HCT116 (cell line): ENCODE measurements around the gene FOXP1. TPM values are rescaled to one million over a fixed set of nuclear protein-coding genes. Genes with fewer than 3 reads are reported as not detected.

Experiments
- ATAC-seq: fragments of 200-7000 bp; cut with Tn5 transposase; 2 replicates; pipeline ENCODE4 v1.9.1; 2020; ENCODE audit warnings: mild to moderate bottlenecking, moderate library complexity
- BruUV-seq: library from RNA; stranded (reverse); fragments of 400-500 nt; replicated peaks from 2 replicates; lab custom pipeline; 2021; lab: Mats Ljungman, UMichigan
- CTCF ChIA-PET: fragments of 300-600 bp; sonication (Branson Sonifier 250); formaldehyde crosslinking; loops from one replicate; lab custom pipeline; 2021; ENCODE audit warnings: antibody characterized with exemption; lab: Charles Lee
- POLR2A ChIA-PET: fragments of 300-600, 350-600 bp; sonication (Branson Sonifier 250); formaldehyde crosslinking; loops from one replicate; lab custom pipeline; 2021; ENCODE audit warnings: antibody characterized with exemption; lab: Charles Lee
- RAD21 ChIA-PET, 2 experiments: fragments of 300-600 bp; sonication (Branson Sonifier 250); formaldehyde crosslinking; loops; one replicate each; lab custom pipeline; 2023; ENCODE audit warnings: low total read pairs in 2 of 2; ENCODE audit not compliant: uncharacterized antibody in 2 of 2, unreplicated experiment in 2 of 2, low non-redundant PET in 1 of 2; lab: Charles Lee
- DNase-seq: peaks from one replicate; pipeline ENCODE4 v3.0.0-alpha.2; 2010; ENCODE audit warnings: low read depth, low spot score
- H2AFZ ChIP-seq: fragments of 200-600 bp; shearing (Covaris generic), sonication (generic); 2 replicates; pipeline ENCODE4 v1.6.1; 2017; ENCODE audit warnings: low read depth, mixed run types, mixed read lengths, antibody characterized with exemption, low read length; ENCODE audit not compliant: poor library complexity, severe bottlenecking
- H3K27ac ChIP-seq: 2 replicates; pipeline ENCODE4 v1.5.1; 2012; ENCODE audit warnings: low read depth, low read length
- H3K27me3 ChIP-seq: fragments of 200-600 bp; sonication (generic); 2 replicates; pipeline ENCODE4 v1.6.1; 2016; ENCODE audit warnings: mixed run types, low read length, mixed read lengths; ENCODE audit not compliant: insufficient read depth
- H3K36me3 ChIP-seq, 2 experiments: fragments of 200-500 bp in 1 of 2; fragments of 200-600 bp in 1 of 2; sonication (Bioruptor generic) in 1 of 2; sonication (generic) in 1 of 2; 2 replicates each; pipeline versions ENCODE4 v1.5.1 to v1.6.1; 2014 to 2016; ENCODE audit warnings: low read length in 2 of 2, inconsistent platforms in 1 of 2, mixed read lengths in 1 of 2, mixed run types in 1 of 2; ENCODE audit not compliant: insufficient read depth in 2 of 2, control insufficient read depth in 1 of 2
- H3K4me1 ChIP-seq, 2 experiments: fragments of 200-600 bp in 1 of 2; sonication (generic) in 1 of 2; 2 replicates each; pipeline versions ENCODE4 v1.5.1 to v1.6.1; 2012 to 2017; ENCODE audit warnings: low read length in 2 of 2, inconsistent platforms in 1 of 2, mild to moderate bottlenecking in 1 of 2, mixed read lengths in 1 of 2, mixed run types in 1 of 2, moderate library complexity in 1 of 2; ENCODE audit not compliant: insufficient read depth in 2 of 2, control insufficient read depth in 1 of 2
- H3K4me2 ChIP-seq: fragments of 200-600 bp; sonication (generic); 2 replicates; pipeline ENCODE4 v1.6.1; 2017; ENCODE audit warnings: mixed run types, low read length, mixed read lengths
- H3K4me3 ChIP-seq, 2 experiments: fragments of 200-600 bp in 1 of 2; sonication (generic) in 1 of 2; replicated peaks in 1 of 2; 2 replicates each; pipeline ENCODE4 v1.5.1; 2011 to 2016; ENCODE audit warnings: low read length in 2 of 2, control low read depth in 1 of 2, low read depth in 1 of 2, mild to moderate bottlenecking in 1 of 2, mixed read lengths in 1 of 2, mixed run types in 1 of 2
- H3K79me2 ChIP-seq: fragments of 200-600 bp; sonication (generic); 2 replicates; pipeline ENCODE4 v1.6.1; 2017; ENCODE audit warnings: mild to moderate bottlenecking, mixed run types, low read length, moderate library complexity, mixed read lengths; ENCODE audit not compliant: insufficient read depth
- H3K9ac ChIP-seq: fragments of 200-600 bp; sonication (generic); 2 replicates; pipeline ENCODE4 v1.6.1; 2016; ENCODE audit warnings: low read length, mixed read lengths
- H3K9me2 ChIP-seq: fragments of 200-600 bp; sonication (generic), shearing (Covaris generic); 2 replicates; pipeline ENCODE4 v1.6.1; 2017; ENCODE audit warnings: mixed run types, mild to moderate bottlenecking, moderate library complexity; ENCODE audit not compliant: insufficient read depth
- H3K9me3 ChIP-seq, 2 experiments: fragments of 200-500 bp in 1 of 2; fragments of 200-600 bp in 1 of 2; sonication (Bioruptor generic) in 1 of 2; sonication (generic) in 1 of 2; 2 replicates each; pipeline ENCODE4 v1.6.1; 2014 to 2017; ENCODE audit warnings: low read length in 2 of 2, mixed read lengths in 2 of 2, inconsistent platforms in 1 of 2, low read depth in 1 of 2, mild to moderate bottlenecking in 1 of 2, mixed run types in 1 of 2, moderate library complexity in 1 of 2; ENCODE audit not compliant: control insufficient read depth in 1 of 2, insufficient read depth in 1 of 2
- H4K20me1 ChIP-seq: fragments of 200-600 bp; sonication (generic), shearing (Covaris generic); 2 replicates; pipeline ENCODE4 v1.6.1; 2017; ENCODE audit warnings: mixed run types, mild to moderate bottlenecking, moderate library complexity; ENCODE audit not compliant: insufficient read depth
- CBX3 ChIP-seq: IDR thresholded peaks from 2 replicates; pipeline ENCODE4 v1.6.1; 2012; ENCODE audit warnings: low read depth
- EGR1 ChIP-seq: IDR thresholded peaks from 2 replicates; pipeline ENCODE4 v1.6.1; 2012; ENCODE audit warnings: low read depth
- EZH2phosphoT487 ChIP-seq: fragments of 200-600 bp; IDR thresholded peaks from 2 replicates; pipeline ENCODE4 v1.6.1; 2018; ENCODE audit warnings: antibody characterized with exemption, borderline replicate concordance
- FOSL1 ChIP-seq: IDR thresholded peaks from 2 replicates; pipeline ENCODE4 v1.6.1; 2012; ENCODE audit warnings: low read depth
- POLR2AphosphoS5 ChIP-seq: IDR thresholded peaks from 2 replicates; pipeline ENCODE4 v1.6.1; 2011; ENCODE audit warnings: mild to moderate bottlenecking, low read depth, low read length, moderate library complexity
- SIN3A ChIP-seq: IDR thresholded peaks from 2 replicates; pipeline ENCODE4 v1.6.1; 2012; ENCODE audit warnings: low read depth
- SP1 ChIP-seq: IDR thresholded peaks from 2 replicates; pipeline ENCODE4 v1.6.1; 2012; ENCODE audit warnings: low read depth
- TCF7L2 ChIP-seq: IDR thresholded peaks from 2 replicates; pipeline ENCODE4 v1.7.0; 2011; ENCODE audit warnings: borderline replicate concordance, inconsistent platforms; ENCODE audit not compliant: insufficient read depth, insufficient read length; ENCODE audit errors: extremely low read depth
- YY1 ChIP-seq: IDR thresholded peaks from 2 replicates; pipeline ENCODE4 v1.6.1; 2011; ENCODE audit warnings: low read length, low read depth, moderate library complexity, mild to moderate bottlenecking; ENCODE audit not compliant: insufficient replicate concordance; ENCODE audit errors: extremely low read depth
- ZFX ChIP-seq: fragments of 450-650 bp; IDR thresholded peaks from 2 replicates; pipeline ENCODE4 v1.6.1; 2017
- intact Hi-C: fragments of 100-400 bp; cut with micrococcal nuclease; formaldehyde crosslinking; loops from 2 replicates; pipeline ENCODE4 v1.10.0; 2022
- total RNA-seq: library from RNA; stranded (reverse); gene quantifications from one replicate; pipeline ENCODE4 v1.2.1, GENCODE V29; 2021; ENCODE audit not compliant: unreplicated experiment
- TF ChIP-seq, protein P1 (sequence below): IDR thresholded peaks from 2 replicates; pipeline ENCODE4 v1.6.1; 2012
- TF ChIP-seq, protein P2 (sequence below): IDR thresholded peaks from 2 replicates; pipeline ENCODE4 v1.6.1; 2012

FOXP1 gene
- total RNA-seq, 1 experiment from 2014 or later = 11.4 TPM

DNA sequence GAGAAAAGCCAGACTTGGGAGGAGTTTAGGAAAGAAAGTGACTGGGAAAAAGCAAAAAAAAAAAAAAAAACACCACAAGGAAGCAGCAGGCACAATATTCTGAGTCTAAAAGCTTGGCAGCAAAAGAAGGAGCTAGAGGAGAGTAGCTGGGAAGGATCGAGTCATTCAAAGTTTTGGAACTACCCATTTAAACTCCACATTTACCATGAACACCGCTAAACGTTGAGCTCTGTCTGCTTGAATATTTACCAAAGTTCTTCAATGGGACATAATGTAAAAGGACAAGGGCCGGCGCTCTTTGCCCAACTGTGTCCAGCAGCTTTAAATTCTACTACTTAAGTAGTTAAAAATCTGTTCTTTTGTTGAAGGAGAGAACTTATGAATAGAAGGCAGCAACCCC is 481.9 kb downstream of the FOXP1 start:
- ATAC-seq (no peak), DNase-seq (no peak)
- TF ChIP-seq EZH2phosphoT487 = no peak
- no peak for TF ChIP-seq SP1
- TF ChIP-seq YY1 = no peak
- TF ChIP-seq ZFX = no peak
- TF ChIP-seq TCF7L2 = no peak
- TF ChIP-seq CBX3 = no peak
- TF ChIP-seq, protein P1, sequence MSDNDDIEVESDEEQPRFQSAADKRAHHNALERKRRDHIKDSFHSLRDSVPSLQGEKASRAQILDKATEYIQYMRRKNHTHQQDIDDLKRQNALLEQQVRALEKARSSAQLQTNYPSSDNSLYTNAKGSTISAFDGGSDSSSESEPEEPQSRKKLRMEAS = no peak
- TF ChIP-seq, protein P2, sequence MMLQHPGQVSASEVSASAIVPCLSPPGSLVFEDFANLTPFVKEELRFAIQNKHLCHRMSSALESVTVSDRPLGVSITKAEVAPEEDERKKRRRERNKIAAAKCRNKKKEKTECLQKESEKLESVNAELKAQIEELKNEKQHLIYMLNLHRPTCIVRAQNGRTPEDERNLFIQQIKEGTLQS = no peak
- TF ChIP-seq SIN3A = no peak
- TF ChIP-seq EGR1 = no peak
- TF ChIP-seq POLR2AphosphoS5 = no peak
- no peak overlapping the region for H3K9ac ChIP-seq
- intact Hi-C loops = no loop called here
- no peaks in the 10 kb centered on the region for H3K79me2 ChIP-seq
- no peaks in the 10 kb centered on the region for H3K9me2 ChIP-seq
- ChIA-PET CTCF (no interaction called here), POLR2A (no interaction called here), RAD21 (no interaction called here)
- no peak overlapping the region for H3K4me3 ChIP-seq
- no peaks in the 10 kb centered on the region for H4K20me1 ChIP-seq
- H3K4me1 ChIP-seq = peaks cover 0 to 8% of the 10 kb centered on the region in 2 experiments; a peak in 1 of 4 replicates
- H3K36me3 ChIP-seq = no peaks in the 10 kb centered on the region
- H3K9me3 ChIP-seq = no peaks in the 10 kb centered on the region; a peak in 1 of 4 replicates
- H2AFZ ChIP-seq = no peak overlapping the region
- H3K27me3 ChIP-seq = no peaks in the 10 kb centered on the region
- H3K4me2 ChIP-seq = no peak overlapping the region
- BruUV-seq = no TSS peak
- H3K27ac ChIP-seq = no peak overlapping the region

DNA sequence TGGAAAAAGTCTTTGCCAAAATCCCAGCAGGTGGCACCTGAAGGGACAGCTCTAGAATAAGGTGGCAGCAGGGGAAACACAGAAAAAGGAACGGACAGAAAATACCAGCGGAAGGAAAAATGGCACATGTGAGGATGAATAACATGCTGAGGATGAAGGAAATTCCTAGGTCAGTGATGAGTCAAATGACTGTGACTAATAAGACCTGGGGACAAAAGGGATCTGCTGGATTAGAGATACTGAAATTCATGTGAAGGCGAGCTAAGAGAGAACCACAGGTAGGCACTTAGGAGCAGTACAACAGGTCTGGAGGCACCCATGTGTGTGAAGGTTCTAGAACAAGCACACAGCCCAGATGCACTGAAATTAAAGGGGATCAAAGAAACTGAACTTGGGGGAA is 482.5 kb downstream of the FOXP1 start:
- ChIA-PET POLR2A (no interaction called here), CTCF (no interaction called here), RAD21 (no interaction called here)
- Histone ChIP-seq H3K4me3 (no peak overlapping the region), H3K9me3 (no peaks in the 10 kb centered on the region; a peak in 1 of 4 replicates), H2AFZ (no peak overlapping the region), H3K4me1 (peaks cover 0 to 8% of the 10 kb centered on the region in 2 experiments; a peak in 1 of 4 replicates), H3K27me3 (no peaks in the 10 kb centered on the region), H4K20me1 (no peaks in the 10 kb centered on the region), H3K9me2 (no peaks in the 10 kb centered on the region), H3K4me2 (no peak overlapping the region), H3K27ac (no peak overlapping the region), H3K79me2 (no peaks in the 10 kb centered on the region), H3K36me3 (no peaks in the 10 kb centered on the region), H3K9ac (no peak overlapping the region)
- BruUV-seq = no TSS peak
- TF ChIP-seq FOSL1 = 0 out of 2 replicates have a peak, but pooled peaks have one; percentile 14
- no peak for TF ChIP-seq SIN3A
- intact Hi-C loops = no loop called here
- ATAC-seq (no peak), DNase-seq (no peak)
